Right lobe of liver (tissue), 4 donors: Measurements from ENCODE around the gene HDAC4.

ENCODE experiments used
- CTCF ChIP-seq, 4 donors: fragments of 200-600 bp in 3 of 4; fragments of 450-650 bp in 1 of 4; IDR thresholded peaks; one replicate each; pipeline versions ENCODE4 v1.5.1 to v1.8.0; 2016 to 2022; ENCODE audit warnings: antibody characterized with exemption in 4 of 4, mild to moderate bottlenecking in 2 of 4
- POLR2A ChIP-seq: fragments of 450-650 bp; IDR thresholded peaks from one replicate; pipeline ENCODE4 v1.6.1; 2017; ENCODE audit warnings: antibody characterized with exemption, mild to moderate bottlenecking
- donor health status: DM: no; HTN: no; CAD: no.
- donor health status: DM: no; HTN: no; CAD: no.
- donor health status: DM: no; HTN: yes; CAD: no.

GRCh38 chr2:239152239-239152915, 248.4 kb downstream of the HDAC4 start:
- TF ChIP-seq CTCF (IDR thresholded peaks at IDR 0.05) (no peak), POLR2A (no peak)
